PC-9 (cell line): ENCODE results near the gene ZNF722. TPM values are rescaled to one million over a fixed set of nuclear protein-coding genes. Genes with fewer than 3 reads are reported as not detected.
"Not testable (repeated sequence)": the region's sequence is repeated elsewhere in the genome, so short reads cannot be mapped to it uniquely, and the experiment has no call there.

Experiments used
- Bru-seq: library from RNA; stranded (reverse); fragments of 400-500 nt; gene quantifications from one replicate; lab custom pipeline; 2021; lab: Mats Ljungman, UMichigan
- BruChase-seq, 2 experiments: library from RNA; stranded (reverse); fragments of 400-500 nt; gene quantifications; one replicate each; lab custom pipeline; 2021; lab: Mats Ljungman, UMichigan
- BruUV-seq: library from RNA; stranded (reverse); fragments of 400-500 nt; replicated peaks from 2 replicates; lab custom pipeline; 2021; lab: Mats Ljungman, UMichigan
- CTCF ChIA-PET: fragments of 300-600 bp; sonication (Branson Sonifier 250); formaldehyde crosslinking; loops from one replicate; lab custom pipeline; 2022; ENCODE audit warnings: antibody characterized with exemption; lab: Charles Lee
- POLR2A ChIA-PET: fragments of 300-600 bp; sonication (Branson Sonifier 250); formaldehyde crosslinking; loops from one replicate; lab custom pipeline; 2022; ENCODE audit warnings: antibody characterized with exemption; ENCODE audit not compliant: unreplicated experiment; lab: Charles Lee
- DNase-seq, 2 experiments: peaks; one replicate each; pipeline versions ENCODE4 v3.0.0 to v3.0.0-alpha.2; 2015 to 2022; ENCODE audit warnings: mixed read lengths in 1 of 2
- H2AFZ ChIP-seq: fragments of 200-600 bp; sonication (generic); 2 replicates; pipeline ENCODE4 v1.8.1; 2017; ENCODE audit warnings: antibody characterized with exemption
- H3F3A ChIP-seq: fragments of 200-600 bp; sonication (generic); 2 replicates; pipeline ENCODE4 v1.8.1; 2017; ENCODE audit warnings: antibody characterized with exemption, mild to moderate bottlenecking, low read depth; ENCODE audit not compliant: insufficient read depth
- H3K27ac ChIP-seq: fragments of 200-600 bp; sonication (generic); 2 replicates; pipeline ENCODE4 v1.6.1; 2016; ENCODE audit warnings: mixed run types
- H3K27me3 ChIP-seq: fragments of 200-600 bp; sonication (generic); 2 replicates; pipeline ENCODE4 v1.6.1; 2016; ENCODE audit warnings: low read depth, mixed run types; ENCODE audit not compliant: insufficient read depth
- H3K36me3 ChIP-seq: fragments of 200-600 bp; sonication (generic); 2 replicates; pipeline ENCODE4 v1.6.1; 2016; ENCODE audit warnings: low read depth, mixed run types
- H3K4me1 ChIP-seq: fragments of 200-600 bp; sonication (generic); replicated peaks from 2 replicates; pipeline ENCODE4 v1.6.1; 2016; ENCODE audit warnings: mixed run types; ENCODE audit not compliant: insufficient read depth
- H3K4me2 ChIP-seq: fragments of 200-600 bp; sonication (generic); 2 replicates; pipeline ENCODE4 v1.6.1; 2017; ENCODE audit warnings: mixed run types
- H3K4me3 ChIP-seq: fragments of 200-600 bp; sonication (generic); 2 replicates; pipeline ENCODE4 v1.6.1; 2016; ENCODE audit warnings: mixed run types
- H3K79me2 ChIP-seq: fragments of 200-600 bp; sonication (generic); 2 replicates; pipeline ENCODE4 v1.6.1; 2017; ENCODE audit warnings: low read depth, mixed run types
- H3K9me2 ChIP-seq: fragments of 200-600 bp; sonication (generic); 2 replicates; pipeline ENCODE4 v1.8.1; 2017; ENCODE audit warnings: mild to moderate bottlenecking; ENCODE audit not compliant: insufficient read depth
- H3K9me3 ChIP-seq: fragments of 200-600 bp; sonication (generic); 2 replicates; pipeline ENCODE4 v1.8.1; 2016; ENCODE audit warnings: low read depth; ENCODE audit not compliant: insufficient read depth
- H4K20me1 ChIP-seq: fragments of 200-600 bp; sonication (generic); 2 replicates; pipeline ENCODE4 v1.8.1; 2017; ENCODE audit not compliant: insufficient read depth
- CTCF ChIP-seq: fragments of 200-600 bp; sonication (generic); conservative IDR thresholded peaks from 2 replicates; pipeline ENCODE4 v1.6.1; 2017; ENCODE audit warnings: mixed run types, antibody characterized with exemption, mild to moderate bottlenecking, moderate library complexity
- EZH2 ChIP-seq: fragments of 200-600 bp; sonication (generic); IDR thresholded peaks from 2 replicates; pipeline ENCODE4 v1.8.0; 2017; ENCODE audit warnings: antibody characterized with exemption, low read depth
- intact Hi-C: fragments of 100-400 bp; cut with micrococcal nuclease; formaldehyde crosslinking; loops from one replicate; pipeline ENCODE4 v1.10.0; 2022; ENCODE audit not compliant: unreplicated experiment
- long read RNA-seq: library from polyadenylated mRNA; stranded (forward); transcript quantifications from one replicate; pipeline ENCODE4 v2.0.0, GENCODE V29; 2022
- total RNA-seq: library from RNA; stranded (reverse); gene quantifications from 2 replicates; pipeline ENCODE4 v1.2.3, GENCODE V29; 2021

Gene ZNF722
- total RNA-seq (not detected in 2 replicates), Bru-seq, nascent RNA (not detected), BruChase-seq, experiment 1, labeled RNA remaining after a 2-hour chase (not detected), BruChase-seq, experiment 2, labeled RNA remaining after a 6-hour chase (not detected)
- long read RNA-seq, result 0 reads

- DNase-seq, result no peak
- Histone ChIP-seq H3K4me1 (no peaks in the 10 kb centered on the region), H2AFZ (no peak within 1 kb of the TSS), H3K9me3 (0 out of 2 replicates have a peak, but pooled peaks cover 7% of the 10 kb centered on the region), H3K79me2 (no peaks in the 10 kb centered on the region), H3K4me3 (no peak within 1 kb of the TSS), H3K36me3 (no peaks in the 10 kb centered on the region), H3K27me3 (no peaks in the 10 kb centered on the region), H3K4me2 (no peak within 1 kb of the TSS), H3K27ac (no peak within 1 kb of the TSS), H4K20me1 (no peaks in the 10 kb centered on the region), H3F3A (no peaks in the 10 kb centered on the region), H3K9me2 (no peaks in the 10 kb centered on the region)
- ChIA-PET CTCF (no interaction called here), POLR2A (no interaction called here)
- intact Hi-C loops, result no loop called here
- BruUV-seq, result no TSS peak
- no peak for TF ChIP-seq CTCF
Observed at GRCh38 chr7:63998549-63998948, at the start of gene ZNF722. ZNF722 (plus strand) TSS chr7:63998849; CDS start chr7:63998962, 113 bp downstream.

GRCh38 chr7:63953181-63953580 is 45.5 kb upstream of the ZNF722 start:
- no peaks in the 10 kb centered on the region for H3K79me2 ChIP-seq
- no peak overlapping the region for H3K4me3 ChIP-seq
- H3K27ac ChIP-seq, result no peak overlapping the region
- no peak overlapping the region for H2AFZ ChIP-seq
- no peaks in the 10 kb centered on the region for H3F3A ChIP-seq
- no peaks in the 10 kb centered on the region for H3K36me3 ChIP-seq
- H4K20me1 ChIP-seq, result no peaks in the 10 kb centered on the region
- no peaks in the 10 kb centered on the region for H3K9me3 ChIP-seq
- H3K4me1 ChIP-seq, result no peaks in the 10 kb centered on the region
- H3K4me2 ChIP-seq, result no peak overlapping the region
- intact Hi-C loops, result no loop called here
- no peak for TF ChIP-seq EZH2
- no peak for TF ChIP-seq CTCF
- ChIA-PET CTCF (no interaction called here), POLR2A (no interaction called here)
- no peak for DNase-seq
- H3K27me3 ChIP-seq, result no peaks in the 10 kb centered on the region
- no TSS peak for BruUV-seq
- no peaks in the 10 kb centered on the region for H3K9me2 ChIP-seq

- H3K79me2 ChIP-seq, result no peaks in the 10 kb centered on the region
- H3K4me2 ChIP-seq, result no peak overlapping the region
- no peaks in the 10 kb centered on the region for H3K9me2 ChIP-seq
- DNase-seq, result no peak
- no peaks in the 10 kb centered on the region for H3K4me1 ChIP-seq
- ChIA-PET CTCF (no interaction called here), POLR2A (no interaction called here)
- intact Hi-C loops, result no loop called here
- no peaks in the 10 kb centered on the region for H3K9me3 ChIP-seq
- BruUV-seq, result no TSS peak
- H2AFZ ChIP-seq, result no peak overlapping the region
- H3K36me3 ChIP-seq, result no peaks in the 10 kb centered on the region
- H3K4me3 ChIP-seq, result no peak overlapping the region
- no peaks in the 10 kb centered on the region for H4K20me1 ChIP-seq
- H3F3A ChIP-seq, result no peaks in the 10 kb centered on the region
- no peak for TF ChIP-seq EZH2
- no peak for TF ChIP-seq CTCF
- no peaks in the 10 kb centered on the region for H3K27me3 ChIP-seq
- H3K27ac ChIP-seq, result no peak overlapping the region
Observed at GRCh38 chr7:63968629-63969028, 30.0 kb upstream of the ZNF722 start.

GRCh38 chr7:64015496-64015895 is 16.8 kb downstream of the ZNF722 start:
- intact Hi-C loops, DNase-seq, H3K4me3 ChIP-seq, H2AFZ ChIP-seq, BruUV-seq, H3K79me2 ChIP-seq, POLR2A ChIA-PET, H3K36me3 ChIP-seq, H3K9me2 ChIP-seq, H3K4me1 ChIP-seq, CTCF ChIA-PET, H3K4me2 ChIP-seq, H4K20me1 ChIP-seq, H3K27ac ChIP-seq, H3K27me3 ChIP-seq, H3F3A ChIP-seq: not testable (repeated sequence)
- H3K9me3 ChIP-seq, result peaks cover 13% of the 10 kb centered on the region
